Measurements from ENCODE around the gene PID1.
A peak's percentile ranks its signal among the peaks of the same experiment; 100 is the strongest.
"Not testable (repeated sequence)": the region's sequence is repeated elsewhere in the genome, so short reads cannot be mapped to it uniquely, and the experiment has no call there.

Gene PID1

DNA sequence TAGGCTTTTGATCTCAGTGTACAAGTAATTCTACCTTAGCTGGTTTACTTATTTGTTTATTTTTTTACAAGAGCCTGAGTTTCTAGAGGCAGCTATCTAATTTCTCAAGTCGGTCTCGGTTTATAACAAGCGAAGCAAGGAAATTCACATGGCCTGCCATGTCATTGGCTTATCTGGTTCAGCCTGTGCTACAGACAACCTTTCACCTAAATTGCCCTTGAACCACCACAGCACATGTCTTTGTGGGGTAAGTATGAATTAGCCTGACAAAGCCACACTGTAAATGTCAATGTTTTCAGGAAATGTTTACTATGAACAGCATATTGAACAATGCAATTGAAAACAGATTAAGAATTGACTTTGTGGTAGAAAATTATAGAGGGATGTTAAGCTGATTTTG lies 167.1 kb downstream of the PID1 start:
- no peak for DNase-seq

DNA sequence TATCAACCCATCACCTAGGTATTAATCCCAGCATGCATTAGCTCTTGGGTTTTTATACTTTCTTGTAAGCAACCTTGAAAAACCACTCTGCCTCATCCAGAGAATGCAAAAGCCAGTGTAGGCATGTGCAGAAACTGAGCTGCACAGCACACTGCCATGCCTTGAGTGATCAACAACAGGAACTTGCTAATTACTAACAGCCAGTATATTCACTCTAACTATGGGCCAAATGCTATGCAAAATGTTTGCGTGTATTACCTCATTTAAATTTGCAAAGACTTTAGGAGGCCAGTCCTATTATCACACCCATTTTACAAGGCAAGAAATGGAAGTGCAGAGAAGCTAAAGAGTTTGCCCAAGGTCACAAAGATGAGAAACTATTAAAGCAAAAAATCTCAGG lies 169.8 kb downstream of the PID1 start:
- no peak for DNase-seq

DNA sequence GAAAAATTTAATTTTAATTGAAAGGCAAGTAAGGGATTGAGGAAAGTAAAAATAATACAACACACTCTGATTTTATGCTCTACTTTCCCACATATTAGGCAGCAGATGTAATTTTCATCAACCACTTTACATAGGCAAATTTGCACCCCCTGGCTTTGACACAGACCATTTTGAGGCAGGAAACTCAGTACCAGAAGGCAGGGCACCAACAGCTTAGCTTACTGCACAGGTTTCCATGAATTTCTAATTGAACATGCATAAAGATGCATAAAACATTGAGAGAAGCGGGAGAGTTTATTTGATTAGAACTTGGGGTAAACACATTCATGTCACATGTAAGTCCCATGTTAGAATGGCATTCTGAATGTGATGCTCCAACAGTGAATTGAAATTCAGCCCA lies 171.9 kb downstream of the PID1 start:
- no peak for DNase-seq

DNA sequence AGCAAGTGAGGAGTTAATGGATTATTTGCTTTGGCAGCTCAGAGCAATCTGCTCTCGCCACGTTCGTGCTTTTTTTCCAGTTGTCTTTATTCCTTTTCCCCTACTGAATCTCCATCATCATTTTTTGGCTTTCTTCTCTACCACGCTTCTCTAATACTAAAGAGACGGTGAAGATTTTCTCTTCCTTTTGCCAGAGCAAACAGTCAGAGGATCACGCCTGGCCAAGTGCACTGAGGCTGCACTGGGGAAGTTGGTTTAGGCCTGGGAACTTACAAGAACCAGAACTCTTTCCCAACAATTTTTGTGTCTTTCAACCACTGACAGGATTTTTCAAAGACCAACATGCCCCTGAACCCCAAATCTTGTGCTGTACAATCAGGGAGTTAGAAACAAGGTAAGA lies 172.3 kb downstream of the PID1 start:
- DNase-seq: no peak

DNA sequence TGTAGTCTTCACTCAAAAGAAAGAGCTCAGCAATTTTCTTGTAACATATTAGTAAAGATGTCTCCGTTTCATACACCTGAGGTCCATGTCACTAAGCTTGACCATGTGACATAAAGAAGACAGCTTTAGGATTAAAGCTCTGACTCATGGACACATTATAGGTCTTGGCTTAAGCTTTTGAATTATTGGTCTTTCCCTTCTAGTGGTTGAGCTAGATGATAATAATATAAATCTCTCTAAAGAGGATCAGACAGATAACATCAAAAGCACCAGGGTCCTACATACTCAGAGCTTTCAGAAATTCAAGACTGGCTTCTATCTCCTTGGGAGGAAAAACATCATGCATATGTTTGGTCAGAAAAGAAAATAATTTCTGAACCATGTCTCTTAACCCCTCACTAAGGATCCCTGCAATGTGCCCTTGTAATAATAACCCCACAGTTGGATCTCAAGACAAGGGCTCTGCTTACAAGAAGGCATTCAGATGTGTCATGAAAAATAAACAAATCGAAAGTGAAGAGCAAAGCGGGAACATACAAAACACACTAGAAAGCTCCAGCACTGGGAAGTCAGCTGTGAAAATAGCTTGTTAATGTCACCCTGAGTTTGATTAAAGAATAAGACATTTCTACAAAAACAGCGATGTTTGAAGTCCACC lies 174.5 kb downstream of the PID1 start:
- peak in 1 of 3 experiments; percentile 20 for DNase-seq

DNA sequence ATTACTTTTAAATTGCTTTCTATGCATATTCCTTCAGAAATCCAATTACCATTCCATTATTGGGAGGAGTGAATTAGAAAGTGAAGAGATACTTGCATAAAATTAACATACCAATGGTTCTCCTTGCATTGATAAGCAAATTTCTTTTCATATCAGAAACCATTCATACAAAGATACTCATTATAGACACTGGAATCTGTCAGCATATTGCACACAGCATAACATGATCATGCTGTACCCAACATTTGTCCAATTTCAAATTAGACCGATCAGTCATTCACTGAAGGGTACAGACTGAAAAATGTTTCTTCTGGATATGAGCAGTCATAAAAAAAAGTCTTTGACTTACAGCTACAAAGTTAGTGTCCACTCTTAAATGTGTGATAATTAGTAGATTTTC lies 175.6 kb downstream of the PID1 start:
- no peak for DNase-seq

DNA sequence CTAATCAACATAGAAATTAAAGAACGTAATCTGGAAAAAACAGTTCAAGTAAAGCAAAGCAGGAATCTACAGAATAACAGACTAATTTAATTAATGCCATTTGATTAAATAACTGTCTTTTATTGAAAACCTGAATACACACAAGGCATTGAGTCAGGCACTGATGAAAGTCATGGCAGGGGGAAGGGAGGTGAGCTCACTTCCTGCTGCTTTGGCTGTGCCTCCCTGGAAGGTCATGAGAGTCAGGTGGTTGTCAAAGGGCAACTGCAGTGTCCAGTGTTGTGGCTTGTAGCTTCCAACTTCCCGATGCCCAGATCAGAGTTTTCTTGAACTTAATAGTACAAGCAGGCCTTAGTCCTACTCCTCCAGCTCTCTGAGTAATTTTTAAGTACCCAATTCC lies 180.9 kb downstream of the PID1 start:
- no peak for DNase-seq

DNA sequence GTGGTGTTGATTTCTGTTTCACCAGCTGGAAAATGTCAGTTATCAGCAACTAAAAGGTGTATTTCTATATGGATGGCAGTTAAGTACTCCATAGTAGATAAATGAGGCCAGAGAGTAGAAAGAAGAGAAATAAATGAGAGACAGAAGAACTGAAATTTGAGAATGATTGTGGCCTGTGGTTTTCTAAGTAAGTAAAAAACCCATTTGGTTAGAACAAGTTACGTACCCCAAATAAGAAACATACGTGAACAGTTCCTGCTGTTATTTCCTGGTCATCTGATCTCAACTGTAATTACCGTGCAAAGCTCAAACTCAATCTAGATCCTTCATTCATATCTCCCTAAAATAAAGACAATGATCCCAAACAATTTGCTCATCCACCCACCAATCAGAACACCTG lies 181.3 kb downstream of the PID1 start:
- DNase-seq: peak in 1 of 3 experiments; percentile 58

DNA sequence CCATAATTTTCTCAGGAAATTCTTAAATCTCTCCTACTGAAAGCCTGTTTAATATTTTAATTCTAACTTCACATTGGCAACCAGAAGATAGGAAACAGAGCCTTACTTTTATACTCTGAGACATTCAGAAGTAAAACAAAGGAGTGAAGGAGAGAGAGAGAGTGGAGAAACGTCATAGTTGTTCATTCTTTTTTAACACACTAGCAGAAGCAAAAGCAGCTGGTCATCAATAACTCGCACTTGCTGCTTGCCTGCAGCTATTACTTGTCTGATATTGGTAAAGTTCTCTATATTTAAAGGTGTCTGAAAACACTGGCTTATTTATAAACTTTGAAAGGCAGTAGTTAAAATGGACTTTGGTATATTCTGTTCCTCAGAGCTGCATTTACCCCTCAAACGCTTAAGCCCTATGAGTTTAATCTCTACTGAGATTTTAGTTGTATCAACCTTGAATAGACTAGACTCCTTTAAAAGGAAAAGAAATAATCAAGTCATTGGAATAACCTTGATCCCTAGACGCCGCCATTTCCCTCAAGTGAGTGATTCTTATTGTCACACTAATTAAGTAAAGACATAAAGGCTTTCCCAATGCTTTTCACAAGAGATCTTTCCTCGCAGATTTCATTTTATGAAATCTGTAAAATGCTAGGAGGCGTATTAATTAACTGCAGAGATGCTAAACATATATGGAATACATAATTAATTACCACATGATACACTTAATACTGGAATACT lies 182.0 kb downstream of the PID1 start:
- DNase-seq: no peak

DNA sequence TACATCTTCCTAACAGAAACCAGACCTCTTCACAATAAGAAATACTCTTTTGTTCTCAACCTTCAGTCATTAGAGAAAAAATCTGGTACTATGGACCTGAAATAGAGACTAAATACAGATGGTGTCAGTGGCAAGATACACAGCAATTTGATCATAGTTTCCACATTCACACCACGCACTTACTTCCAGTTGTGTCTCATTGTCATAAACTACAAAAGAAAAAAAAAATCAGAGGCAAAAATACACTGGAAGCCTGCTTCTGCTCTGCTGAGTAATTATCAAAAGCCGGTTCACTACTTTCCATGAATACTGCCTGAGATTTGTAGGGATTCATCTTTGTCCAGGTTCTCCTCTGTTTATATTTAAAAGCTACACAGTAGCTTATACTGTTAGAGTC lies 182.6 kb downstream of the PID1 start:
- DNase-seq: no peak

DNA sequence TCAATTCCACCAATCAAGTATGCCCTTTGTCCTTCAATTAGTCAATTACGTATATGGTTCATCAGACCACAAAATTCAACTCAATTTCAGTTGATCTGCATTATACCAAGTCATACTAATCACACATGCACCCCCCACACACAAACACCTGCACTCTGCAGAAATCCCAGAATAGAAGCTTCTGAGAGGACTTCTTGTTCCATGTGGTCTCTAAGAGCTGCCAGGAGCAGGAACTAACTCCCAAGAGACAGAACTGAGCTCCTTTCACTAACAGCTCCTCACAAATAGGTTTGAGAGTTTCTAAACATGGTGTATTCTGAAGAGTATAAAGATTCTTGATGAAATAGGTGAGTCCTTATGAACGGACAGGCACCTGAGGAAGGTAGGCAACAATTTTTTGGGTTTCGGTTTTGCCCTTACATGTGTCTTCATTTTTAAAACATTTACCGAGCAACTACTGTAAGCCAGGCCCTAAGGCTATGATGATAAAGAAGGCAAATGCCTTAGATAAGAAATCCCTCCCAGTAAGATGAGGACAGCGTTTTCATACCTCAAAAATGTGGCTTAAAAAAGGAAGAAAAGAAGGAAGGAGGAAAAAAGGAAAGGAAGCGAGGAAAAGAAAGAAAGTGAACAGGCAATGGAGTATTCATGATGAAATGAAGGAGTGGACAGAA lies 183.1 kb downstream of the PID1 start:
- DNase-seq: peak in 1 of 3 experiments; percentile 25

DNA sequence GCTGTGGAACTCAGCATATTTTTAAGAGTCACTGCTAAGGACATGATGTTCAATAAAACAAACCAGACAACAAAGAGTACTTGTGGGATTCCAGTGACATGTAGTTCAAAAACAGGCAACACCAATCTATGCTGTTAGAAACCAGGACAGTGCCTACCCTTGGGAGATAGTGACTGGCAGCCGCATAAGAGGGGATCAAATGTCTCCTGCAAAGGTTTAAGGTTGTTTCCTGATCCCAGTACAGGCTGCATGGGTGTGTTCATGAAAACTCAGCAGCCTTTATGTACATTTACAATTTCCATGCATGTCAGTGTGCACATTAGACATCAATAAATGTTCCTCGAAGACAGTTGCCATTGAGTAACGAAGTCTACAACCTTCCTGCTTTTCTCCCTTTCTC lies 183.8 kb downstream of the PID1 start:
- peak in 1 of 3 experiments; percentile 58 for DNase-seq

DNA sequence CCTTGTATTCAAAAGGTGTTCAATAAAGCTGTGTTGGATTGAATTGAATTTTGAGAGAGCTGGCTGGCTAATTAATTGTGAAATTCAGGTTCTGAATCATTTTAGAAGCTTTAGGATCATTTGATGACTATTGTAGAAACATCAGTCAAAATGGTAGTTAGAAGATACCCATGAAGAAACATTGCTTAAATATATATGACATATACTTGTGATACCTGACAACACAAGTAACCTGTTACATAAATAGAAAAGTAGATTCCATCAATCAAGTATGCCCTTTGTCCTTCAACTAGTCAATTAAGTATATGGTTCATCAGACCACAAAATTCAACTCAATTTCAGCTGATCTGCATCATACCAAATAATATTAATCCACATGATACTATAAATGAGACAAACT lies 185.6 kb downstream of the PID1 start:
- no peak for DNase-seq

DNA sequence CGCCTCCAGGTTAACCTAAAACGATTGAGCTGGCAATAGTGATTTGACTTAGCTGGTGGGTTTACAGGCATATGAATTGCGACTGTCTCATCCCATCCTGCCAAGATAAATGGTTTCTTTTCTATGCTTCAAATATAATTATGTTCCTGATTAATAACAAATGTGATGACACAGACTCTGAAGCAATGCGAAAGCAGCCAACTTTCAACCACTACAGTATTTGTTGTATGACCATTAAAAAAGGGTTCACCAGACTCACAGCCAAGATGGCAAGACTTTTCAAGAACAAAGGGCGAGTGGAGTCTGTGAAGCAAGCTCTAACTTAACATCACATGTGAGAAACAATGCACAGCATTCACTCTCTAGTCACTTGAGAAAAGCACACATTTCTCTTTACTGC lies 186.6 kb downstream of the PID1 start:
- no peak for DNase-seq

DNA sequence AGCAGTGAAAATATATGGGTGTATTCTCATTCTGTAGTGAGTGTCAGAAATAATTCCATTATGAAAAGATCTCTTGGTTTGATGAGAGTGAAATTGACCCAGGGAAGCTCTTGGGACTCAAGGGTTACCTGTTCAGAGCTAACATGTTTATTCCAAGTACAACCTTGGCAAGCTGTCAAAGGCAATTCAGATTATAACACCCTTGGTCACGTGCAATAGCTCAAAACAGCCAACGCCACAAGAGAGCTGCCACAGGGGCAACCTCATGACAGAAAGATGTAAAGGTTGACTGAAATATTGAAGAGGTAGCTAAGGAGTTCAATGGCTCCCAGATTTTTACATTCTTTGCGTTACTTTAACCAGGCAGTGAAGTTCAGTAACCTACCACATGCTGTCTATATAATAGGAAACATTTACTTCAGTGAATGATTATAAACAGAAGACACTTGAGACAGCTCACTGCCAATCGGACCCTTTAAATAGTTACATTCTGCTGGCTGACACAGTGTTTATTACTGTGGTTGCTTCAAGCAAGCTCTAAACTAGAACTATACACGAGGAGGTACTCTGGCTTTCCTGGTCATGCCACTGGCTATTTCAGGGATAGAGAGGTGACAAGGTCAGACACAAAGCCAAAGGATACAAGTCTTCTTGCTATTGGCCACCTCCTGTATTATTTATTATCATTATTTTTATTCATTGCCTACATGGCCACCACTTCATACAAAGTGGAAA lies 187.3 kb downstream of the PID1 start:
- DNase-seq: peak; percentile 23 to 92 (median 79)

DNA sequence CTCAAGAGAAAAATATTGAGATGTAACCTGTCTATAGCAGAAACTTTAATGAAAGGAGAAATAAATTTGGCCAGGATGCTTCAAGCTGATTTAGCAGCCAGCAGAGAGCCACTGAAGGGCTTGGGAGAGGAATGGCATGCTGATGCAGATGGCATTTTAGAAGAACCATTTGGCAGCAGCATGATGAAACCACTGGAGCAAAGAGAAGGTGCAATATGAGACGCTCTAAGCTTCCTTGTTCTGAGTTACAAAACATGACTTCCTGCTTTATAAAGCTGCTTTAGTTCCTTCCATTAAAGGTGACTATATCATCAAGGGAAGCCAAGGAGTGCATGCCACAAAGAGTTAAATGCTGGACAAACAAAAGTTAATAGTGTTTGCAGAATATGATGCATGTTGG lies 189.7 kb downstream of the PID1 start:
- no peak for DNase-seq

DNA sequence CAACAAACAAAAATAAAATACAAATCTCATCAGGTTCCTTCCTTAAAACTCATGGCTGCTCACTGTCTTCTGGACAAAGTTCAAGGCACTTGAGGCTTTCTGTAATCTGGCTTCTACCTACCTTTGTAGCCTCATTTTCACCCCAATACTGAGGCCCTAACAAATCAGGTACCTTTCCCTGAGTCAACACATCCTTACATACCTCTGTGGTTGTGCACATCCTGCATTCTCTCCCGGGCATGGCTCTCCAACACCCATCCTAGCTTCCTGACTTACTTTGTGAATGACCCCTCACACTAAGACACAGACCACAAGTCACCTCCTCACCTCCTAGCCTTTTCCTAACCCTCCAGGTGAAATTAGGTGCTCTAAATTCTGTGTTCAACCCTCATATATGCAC lies 190.9 kb downstream of the PID1 start:
- DNase-seq: no peak

DNA sequence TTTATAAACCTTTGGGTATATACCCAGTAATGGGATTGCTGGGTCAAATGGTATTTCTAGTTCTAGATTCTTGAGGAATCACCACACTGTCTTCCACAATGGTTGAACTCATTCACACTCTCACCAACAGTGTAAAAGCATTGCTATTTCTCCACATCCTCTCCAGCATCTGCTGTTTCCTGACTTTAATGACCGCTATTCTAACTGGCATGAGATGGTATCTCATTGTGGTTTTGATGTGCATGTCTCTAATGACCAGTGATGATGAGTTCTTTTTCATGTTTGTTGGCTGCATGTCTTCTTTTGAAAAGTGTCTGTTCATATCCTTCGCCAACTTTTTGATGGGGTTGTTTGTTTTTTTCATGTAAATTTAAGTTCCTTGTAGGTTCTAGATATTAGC lies 194.2 kb downstream of the PID1 start:
- not testable (repeated sequence) for DNase-seq

DNA sequence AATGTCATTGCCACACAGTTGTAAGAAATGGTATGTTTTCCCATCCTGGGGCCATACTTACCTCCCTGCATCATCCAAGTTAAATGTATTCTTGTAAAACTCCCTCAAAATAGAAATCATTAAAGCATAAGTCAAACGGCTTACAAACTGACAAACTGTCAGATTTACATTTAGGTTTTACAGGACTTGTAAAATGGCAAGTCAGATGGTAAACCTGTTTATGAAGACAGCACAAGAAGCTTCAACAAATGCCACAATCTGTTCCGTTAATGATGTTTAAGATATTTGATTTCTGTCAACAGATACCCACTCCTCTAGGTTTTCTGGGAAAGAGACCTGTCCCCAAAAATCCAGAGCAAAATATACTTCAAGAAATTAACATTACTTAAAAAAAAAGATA lies 197.2 kb downstream of the PID1 start:
- no peak for DNase-seq

DNA sequence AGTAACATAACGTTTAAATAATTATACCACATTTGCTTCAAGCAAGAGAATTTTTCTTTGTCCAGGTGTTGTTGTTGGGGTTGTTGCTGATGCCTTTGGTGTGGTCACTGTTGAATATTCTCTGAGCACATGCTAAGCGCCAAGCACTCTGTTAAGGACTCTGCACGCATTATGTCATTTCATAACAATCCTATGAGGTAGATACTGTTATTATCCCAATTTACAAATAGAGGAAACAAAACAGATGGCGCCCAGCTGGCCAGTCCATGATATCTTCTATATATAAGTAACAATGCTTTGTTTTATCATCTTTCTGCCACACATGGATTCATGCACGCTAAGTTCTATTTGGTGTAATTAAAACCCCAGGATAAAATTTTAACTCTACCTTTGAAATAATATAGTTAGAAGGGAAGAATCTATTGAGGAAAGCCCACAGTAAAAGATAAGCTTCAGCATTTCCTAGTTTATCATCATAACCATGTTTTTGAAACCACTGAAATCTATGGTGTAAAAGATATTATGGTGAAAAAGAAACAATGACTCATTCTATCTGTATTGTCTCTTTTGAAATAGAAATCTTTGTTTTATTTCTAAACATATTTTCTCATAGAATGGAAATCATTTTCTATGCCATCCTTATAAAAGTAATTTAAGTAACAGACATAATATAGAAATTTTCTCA lies 199.7 kb downstream of the PID1 start:
- peak in 1 of 3 experiments; percentile 20 for DNase-seq

DNA sequence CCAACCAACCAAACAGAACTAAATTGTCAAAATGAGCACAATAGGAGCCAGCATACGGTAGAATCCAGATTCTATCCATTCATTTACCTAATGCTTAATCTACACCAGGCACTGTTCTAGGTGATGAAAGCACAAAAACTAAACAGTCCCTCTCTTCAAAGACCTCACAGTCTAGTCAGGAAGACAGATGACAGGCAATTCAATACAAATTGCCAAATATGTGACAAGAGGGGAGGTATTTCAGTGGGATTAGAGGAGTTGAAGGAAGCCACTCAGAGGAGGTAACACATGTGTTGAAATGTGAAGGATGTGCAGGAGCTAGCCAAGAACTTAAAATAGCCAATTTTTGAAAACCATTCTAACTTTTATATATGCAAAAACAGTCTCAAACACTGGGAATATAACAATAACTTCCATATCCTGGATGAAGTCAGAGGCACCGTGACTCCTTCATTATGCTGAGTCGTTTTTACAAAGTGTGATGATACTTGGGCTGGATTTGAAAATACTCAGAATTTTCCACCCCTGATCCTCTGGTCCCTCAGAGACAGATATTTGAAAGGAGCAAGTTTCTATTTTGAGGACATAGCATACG lies 204.9 kb downstream of the PID1 start:
- DNase-seq: no peak

DNA sequence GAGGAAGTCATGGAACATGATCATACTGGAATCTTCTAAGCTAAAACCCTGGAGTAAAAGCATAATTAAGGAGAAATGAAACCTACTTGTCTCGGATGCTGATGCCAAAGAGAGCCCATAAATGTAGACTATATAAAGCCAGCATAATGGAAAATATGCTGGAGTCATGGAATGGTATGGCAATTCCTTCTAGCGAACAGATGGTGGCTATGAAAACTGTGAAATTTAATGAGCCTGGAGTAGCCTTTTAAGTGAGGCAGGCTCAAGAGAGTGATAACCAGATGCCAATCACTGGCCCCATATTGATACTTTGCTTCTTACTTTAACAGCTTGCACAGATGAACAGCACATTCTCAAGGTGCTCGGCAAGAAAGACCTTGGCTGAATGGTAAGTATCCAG lies 206.3 kb downstream of the PID1 start:
- no peak for DNase-seq

DNA sequence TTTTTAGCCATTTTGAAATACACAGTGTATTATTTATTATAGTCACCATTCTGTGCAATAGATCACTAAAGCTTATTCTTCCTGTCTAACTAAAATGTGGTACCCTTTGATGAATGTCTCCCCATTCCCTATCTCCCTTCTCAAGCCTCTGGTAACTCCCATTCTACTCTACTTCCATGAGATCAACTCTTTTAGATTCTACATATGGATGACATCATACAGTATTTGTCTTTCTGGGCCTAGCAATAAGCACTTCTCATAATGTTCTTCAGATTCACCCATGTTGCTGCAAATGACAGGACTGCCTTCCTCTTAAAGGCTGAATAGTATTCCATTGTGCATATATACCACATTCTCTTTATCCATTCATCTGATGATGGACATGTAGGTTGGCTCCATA lies 210.9 kb downstream of the PID1 start:
- no peak for DNase-seq

All from NCI-H1417 (cell line).